AG09309 (cell line): ENCODE data around the gene CNGB1.

ENCODE experiments used
- DNase-seq: peaks from one replicate; pipeline ENCODE4 v3.0.0-alpha.2; 2010; ENCODE audit warnings: low read depth
- H3K4me3 ChIP-seq: 2 replicates; pipeline ENCODE4 v1.5.1; 2011; ENCODE audit warnings: mild to moderate bottlenecking, low read depth, low read length, moderate library complexity; ENCODE audit not compliant: control insufficient read depth
- TF ChIP-seq, protein P1 (sequence below): IDR thresholded peaks from 2 replicates; pipeline ENCODE4 v1.5.1; 2011; ENCODE audit warnings: mild to moderate bottlenecking, low read depth, low read length, inconsistent platforms; ENCODE audit not compliant: insufficient read depth, control insufficient read depth; ENCODE audit errors: missing control alignments

CNGB1 gene

DNA sequence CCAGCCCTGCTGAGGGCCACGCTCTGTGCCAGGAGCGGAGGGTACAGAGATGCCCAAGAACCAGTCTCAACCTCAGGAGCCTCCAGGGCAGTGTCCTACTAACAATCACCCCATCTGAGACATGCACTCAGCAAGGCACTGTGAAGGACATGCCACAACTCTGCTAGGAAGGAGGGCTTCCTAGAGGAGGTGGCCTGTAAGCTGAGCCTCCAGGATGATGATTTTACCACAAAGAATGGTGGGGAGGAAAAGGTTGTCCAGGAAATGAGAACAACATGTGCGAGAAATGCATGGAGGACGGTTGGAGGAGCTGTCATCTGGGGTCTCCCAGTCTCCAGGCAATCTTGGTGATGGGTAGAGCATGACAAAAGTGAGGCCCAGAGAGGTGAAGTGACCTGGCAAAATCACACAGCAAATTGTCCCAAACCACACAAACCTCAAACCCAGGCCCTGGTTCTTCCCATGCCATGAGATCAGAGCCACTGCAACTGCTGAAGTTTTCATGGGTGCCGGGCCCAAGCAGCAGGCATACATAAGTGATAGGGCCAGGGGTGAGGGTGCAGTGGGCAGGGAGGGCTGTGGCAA lies 30.5 kb downstream of the CNGB1 start:
- TF ChIP-seq, protein P1, sequence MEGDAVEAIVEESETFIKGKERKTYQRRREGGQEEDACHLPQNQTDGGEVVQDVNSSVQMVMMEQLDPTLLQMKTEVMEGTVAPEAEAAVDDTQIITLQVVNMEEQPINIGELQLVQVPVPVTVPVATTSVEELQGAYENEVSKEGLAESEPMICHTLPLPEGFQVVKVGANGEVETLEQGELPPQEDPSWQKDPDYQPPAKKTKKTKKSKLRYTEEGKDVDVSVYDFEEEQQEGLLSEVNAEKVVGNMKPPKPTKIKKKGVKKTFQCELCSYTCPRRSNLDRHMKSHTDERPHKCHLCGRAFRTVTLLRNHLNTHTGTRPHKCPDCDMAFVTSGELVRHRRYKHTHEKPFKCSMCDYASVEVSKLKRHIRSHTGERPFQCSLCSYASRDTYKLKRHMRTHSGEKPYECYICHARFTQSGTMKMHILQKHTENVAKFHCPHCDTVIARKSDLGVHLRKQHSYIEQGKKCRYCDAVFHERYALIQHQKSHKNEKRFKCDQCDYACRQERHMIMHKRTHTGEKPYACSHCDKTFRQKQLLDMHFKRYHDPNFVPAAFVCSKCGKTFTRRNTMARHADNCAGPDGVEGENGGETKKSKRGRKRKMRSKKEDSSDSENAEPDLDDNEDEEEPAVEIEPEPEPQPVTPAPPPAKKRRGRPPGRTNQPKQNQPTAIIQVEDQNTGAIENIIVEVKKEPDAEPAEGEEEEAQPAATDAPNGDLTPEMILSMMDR, result no peak
- H3K4me3 ChIP-seq, result no peak overlapping the region
- no peak for DNase-seq

DNA sequence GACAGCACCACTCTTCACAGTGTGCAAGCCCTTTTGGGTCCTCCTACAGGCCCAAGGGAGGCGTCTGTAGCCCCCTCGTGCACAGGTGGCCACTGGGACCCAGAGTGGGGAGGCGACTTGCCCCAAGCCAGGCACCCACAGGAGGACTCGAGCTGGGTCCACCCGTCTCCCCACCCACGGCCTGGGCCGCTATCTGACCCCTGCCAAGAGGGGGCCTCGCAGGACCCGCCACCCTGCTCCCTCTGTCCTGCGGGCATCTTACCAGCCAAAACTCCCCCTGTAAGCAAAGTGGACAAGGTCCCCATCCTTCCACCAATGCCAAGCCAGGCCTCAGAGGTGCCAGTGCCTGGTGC lies 31.1 kb downstream of the CNGB1 start:
- TF ChIP-seq, protein P1, result no peak

GRCh38 chr16:57938936-57939871 lies 31.7 kb downstream of the CNGB1 start:
- DNase-seq, result peak; percentile 62
- TF ChIP-seq, protein P1, result no peak
- no peak overlapping the region for H3K4me3 ChIP-seq

More for the DNA sequence above, 31.1 kb downstream of the CNGB1 start:
- no peak for DNase-seq
- H3K4me3 ChIP-seq, result no peak overlapping the region

DNA sequence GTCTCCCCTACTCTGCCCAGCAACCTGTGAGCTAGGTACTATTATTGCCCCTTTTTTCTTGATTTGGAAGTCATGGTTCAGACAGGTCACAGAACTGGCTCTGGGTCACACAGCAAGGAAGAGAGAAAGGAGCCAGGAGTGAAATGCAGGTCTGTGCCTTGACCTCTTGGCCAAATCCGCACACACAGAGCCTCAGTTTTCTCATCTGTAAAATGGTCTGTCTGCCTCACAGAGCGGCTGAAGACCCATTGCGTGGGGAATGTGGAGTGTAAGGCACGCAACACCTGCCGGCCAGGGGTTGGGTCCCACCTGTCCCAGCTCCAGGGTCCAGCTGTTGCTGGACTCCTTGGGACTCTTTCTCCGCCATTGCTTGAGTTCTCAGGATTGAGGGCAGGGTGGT lies 32.4 kb downstream of the CNGB1 start:
- no peak overlapping the region for H3K4me3 ChIP-seq

GRCh38 chr16:57937861-57938260 lies 33.1 kb downstream of the CNGB1 start:
- DNase-seq, result no peak
- TF ChIP-seq, protein P1, result no peak
- no peak overlapping the region for H3K4me3 ChIP-seq

More for the DNA sequence above, 32.4 kb downstream of the CNGB1 start:
- no peak for DNase-seq
- TF ChIP-seq, protein P1, result no peak

DNA sequence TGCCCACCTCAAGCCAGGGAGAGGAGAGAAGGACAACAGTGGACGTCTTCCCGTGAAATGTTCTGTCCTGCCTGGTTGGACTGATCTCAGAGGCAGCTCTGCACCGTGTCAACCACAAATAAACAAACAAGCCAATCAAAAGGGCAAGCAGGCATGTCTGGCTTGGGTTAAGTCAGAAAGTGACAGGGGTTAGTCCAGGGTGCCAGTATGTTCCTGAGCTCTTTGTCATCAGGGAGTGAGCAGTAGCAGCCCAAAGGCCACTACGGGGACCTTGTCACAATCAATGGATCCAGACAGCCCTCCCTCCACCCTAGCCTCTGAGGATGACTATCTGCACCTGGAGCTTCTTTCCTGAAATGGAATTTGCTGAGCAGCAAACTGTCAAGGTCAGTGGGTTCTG lies 35.0 kb downstream of the CNGB1 start:
- TF ChIP-seq, protein P1, result no peak

More for the DNA sequence above, 35.0 kb downstream of the CNGB1 start:
- no peak overlapping the region for H3K4me3 ChIP-seq
- DNase-seq, result no peak
